Measurements from ENCODE around the gene ARAP3.

Gene ARAP3

GRCh38 chr5:141703133-141703561 is 21.1 kb upstream of the ARAP3 start:
- DNase-seq (ENCODE audit: low read depth in 2 of 2): no peak

GRCh38 chr5:141701360-141702119 is 19.5 kb upstream of the ARAP3 start:
- DNase-seq (ENCODE audit: low read depth in 2 of 2): no peak

- DNase-seq (ENCODE audit: low read depth in 2 of 2): no peak
Measured at GRCh38 chr5:141697586-141697985, 15.6 kb upstream of the ARAP3 start.

GRCh38 chr5:141696431-141696830 is 14.4 kb upstream of the ARAP3 start:
- no peak for DNase-seq (ENCODE audit: low read depth in 2 of 2)

GRCh38 chr5:141695627-141696215 is 13.7 kb upstream of the ARAP3 start:
- DNase-seq (ENCODE audit: low read depth in 2 of 2): no peak

GRCh38 chr5:141694479-141694878 is 12.4 kb upstream of the ARAP3 start:
- DNase-seq (ENCODE audit: low read depth in 2 of 2): no peak

GRCh38 chr5:141692919-141693725 is 11.1 kb upstream of the ARAP3 start:
- peak; percentile 46 to 69 for DNase-seq (ENCODE audit: low read depth in 2 of 2)

- DNase-seq (ENCODE audit: low read depth in 2 of 2): no peak
Measured at GRCh38 chr5:141692533-141692888, 10.5 kb upstream of the ARAP3 start.

GRCh38 chr5:141691867-141692532 is 10.0 kb upstream of the ARAP3 start:
- DNase-seq (ENCODE audit: low read depth in 2 of 2): peak; percentile 65 to 77

- no peak for DNase-seq (ENCODE audit: low read depth in 2 of 2)
Measured at GRCh38 chr5:141691286-141691866, 9.3 kb upstream of the ARAP3 start.

- DNase-seq (ENCODE audit: low read depth in 2 of 2): no peak
Measured at GRCh38 chr5:141686648-141687416, 4.8 kb upstream of the ARAP3 start.

- no peak for DNase-seq (ENCODE audit: low read depth in 2 of 2)
Measured at GRCh38 chr5:141685591-141685990, 3.6 kb upstream of the ARAP3 start.

GRCh38 chr5:141683596-141684141 is 1.6 kb upstream of the ARAP3 start:
- no peak for DNase-seq (ENCODE audit: low read depth in 2 of 2)

GRCh38 chr5:141681295-141681694 is 735 bp downstream of the ARAP3 start:
- DNase-seq (ENCODE audit: low read depth in 2 of 2): no peak

- DNase-seq (ENCODE audit: low read depth in 2 of 2): no peak
Measured at GRCh38 chr5:141680751-141681201, 1.3 kb downstream of the ARAP3 start.

- DNase-seq (ENCODE audit: low read depth in 2 of 2): no peak
Measured at GRCh38 chr5:141680178-141680577, 1.9 kb downstream of the ARAP3 start.

GRCh38 chr5:141677415-141677814 is 4.6 kb downstream of the ARAP3 start:
- no peak for DNase-seq (ENCODE audit: low read depth in 2 of 2)

- no peak for DNase-seq (ENCODE audit: low read depth in 2 of 2)
Measured at GRCh38 chr5:141675672-141676071, 6.4 kb downstream of the ARAP3 start.

- DNase-seq (ENCODE audit: low read depth in 2 of 2): no peak
Measured at GRCh38 chr5:141674747-141675146, 7.3 kb downstream of the ARAP3 start.
